ENCODE measurements around the gene LRRFIP2.
"Not testable (repeated sequence)": the region's sequence is repeated elsewhere in the genome, so short reads cannot be mapped to it uniquely, and the experiment has no call there.

Gene LRRFIP2

GRCh38 chr3:37143821-37144220, 30.6 kb downstream of the LRRFIP2 start:
- no peak for DNase-seq (ENCODE audit: low spot score)

DNA sequence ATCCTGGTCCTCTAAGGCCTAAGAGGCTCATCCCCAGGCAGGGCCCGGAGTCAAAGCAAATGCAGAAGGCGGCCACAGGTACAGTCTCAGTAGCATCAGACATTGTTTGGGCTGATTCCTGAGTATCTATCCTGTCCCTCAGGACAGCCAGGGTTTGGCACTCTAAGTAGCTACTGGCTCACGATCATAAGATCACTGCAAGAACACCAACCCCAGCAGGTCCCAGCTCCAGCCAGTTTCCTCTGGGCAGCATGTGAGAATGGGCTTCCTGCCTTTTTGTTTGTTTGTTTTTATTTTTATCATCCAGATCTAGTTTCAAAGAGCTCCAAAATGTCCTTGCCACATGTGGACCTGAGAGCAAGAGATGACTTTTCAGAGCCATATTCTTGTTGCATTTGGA, 32.7 kb downstream of the LRRFIP2 start:
- no peak for DNase-seq (ENCODE audit: low spot score)

- no peak for DNase-seq (ENCODE audit: low spot score)
Measured at GRCh38 chr3:37140899-37141541, 33.4 kb downstream of the LRRFIP2 start.

DNA sequence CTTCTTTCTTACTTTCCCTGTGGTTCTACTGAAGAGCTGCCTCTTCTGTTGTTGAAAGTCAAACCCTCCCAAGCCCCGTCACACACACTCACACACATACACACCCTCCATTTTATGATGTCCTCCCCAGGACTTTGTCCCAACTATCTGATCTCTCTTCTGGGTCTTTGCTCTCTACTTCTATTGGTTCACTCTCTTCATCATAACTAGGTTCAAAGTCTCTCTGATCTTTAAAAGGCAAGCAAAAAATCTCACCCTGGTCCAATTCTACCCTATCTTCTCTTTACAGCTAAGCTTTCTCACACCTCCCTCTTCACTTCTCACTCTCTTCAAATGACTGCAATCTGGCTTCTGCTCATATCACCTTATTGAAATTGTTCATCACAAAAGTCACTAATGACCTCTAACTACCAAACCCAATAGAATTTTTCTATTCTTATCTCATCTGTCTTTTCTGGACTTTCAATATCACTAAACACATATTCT, 34.8 kb downstream of the LRRFIP2 start:
- no peak for DNase-seq (ENCODE audit: low spot score)

DNA sequence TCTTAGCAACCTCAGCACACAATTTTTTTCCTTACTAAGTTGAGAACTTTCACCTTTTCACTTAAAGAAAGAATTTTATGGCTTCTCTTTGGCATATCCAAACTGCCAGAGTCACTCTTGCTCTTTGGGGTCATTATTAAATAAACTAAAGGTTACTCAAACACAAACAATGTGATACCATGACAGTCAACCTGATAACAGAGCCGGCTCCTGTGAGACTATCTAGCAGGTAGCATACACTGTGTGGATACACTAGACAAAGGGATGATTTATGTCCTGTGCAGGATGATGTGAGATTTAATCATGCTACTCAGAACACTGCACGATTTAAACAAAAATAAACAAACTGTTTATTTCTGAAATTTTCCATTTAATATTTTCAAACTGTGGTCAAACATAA, 35.6 kb downstream of the LRRFIP2 start:
- DNase-seq (ENCODE audit: low spot score): no peak

DNA sequence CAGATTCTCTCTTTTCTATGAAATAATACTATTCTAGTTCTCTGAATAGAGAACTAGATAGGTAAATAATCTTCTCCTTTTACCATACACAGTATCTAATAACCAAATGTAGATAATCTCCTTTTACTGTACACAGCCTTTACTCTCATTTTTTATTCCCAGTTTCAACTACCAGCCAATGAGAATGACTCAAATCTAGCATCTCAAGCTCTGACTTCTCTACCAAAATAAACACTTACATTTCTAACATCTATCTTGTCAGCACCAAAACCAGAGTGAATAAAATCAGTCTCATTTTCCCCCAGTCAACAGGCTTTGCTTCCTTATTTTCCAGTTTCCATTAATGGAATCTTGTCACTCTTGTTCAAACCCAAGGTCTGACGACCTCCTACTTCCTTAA, 36.9 kb downstream of the LRRFIP2 start:
- DNase-seq (ENCODE audit: low spot score): no peak

DNA sequence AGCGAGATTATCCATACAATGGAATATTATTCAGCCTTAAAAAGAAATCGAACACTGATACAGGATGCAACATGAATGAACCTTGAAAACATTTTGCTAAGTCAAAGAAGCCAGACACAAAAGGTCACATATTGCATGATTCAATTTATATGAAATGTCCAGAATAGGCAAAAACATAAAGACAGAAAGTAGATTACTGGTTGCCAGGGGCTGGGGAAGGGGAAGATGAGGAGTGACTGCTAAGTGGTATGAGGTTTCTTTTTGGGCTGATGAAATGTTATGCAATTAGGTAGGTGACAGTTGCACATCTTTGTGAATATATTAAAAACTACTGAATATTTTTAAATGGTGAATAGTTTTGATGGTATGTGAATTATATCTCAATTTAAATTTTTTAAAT, 38.3 kb downstream of the LRRFIP2 start:
- DNase-seq (ENCODE audit: low spot score): no peak

DNA sequence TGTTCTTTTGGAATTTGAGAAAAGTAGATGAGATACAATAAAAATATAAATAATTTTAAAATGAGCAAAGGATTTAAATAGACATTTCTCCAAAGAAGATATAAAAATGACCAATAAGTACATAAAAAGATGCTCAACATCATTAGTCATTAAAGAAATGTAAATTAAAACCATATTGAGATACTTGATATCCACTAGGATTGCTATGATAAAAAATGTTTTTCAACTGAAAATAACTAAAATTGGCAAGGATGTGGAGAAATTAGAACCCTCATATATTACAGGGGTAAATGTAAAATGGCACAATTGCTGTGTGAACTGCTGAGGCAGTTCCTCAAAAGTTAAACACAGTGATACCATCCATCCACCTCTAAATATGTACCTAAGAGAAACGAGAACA, 38.8 kb downstream of the LRRFIP2 start:
- no peak for DNase-seq (ENCODE audit: low spot score)

GRCh38 chr3:37132334-37132733, 42.0 kb downstream of the LRRFIP2 start:
- no peak for DNase-seq (ENCODE audit: low spot score)

DNA sequence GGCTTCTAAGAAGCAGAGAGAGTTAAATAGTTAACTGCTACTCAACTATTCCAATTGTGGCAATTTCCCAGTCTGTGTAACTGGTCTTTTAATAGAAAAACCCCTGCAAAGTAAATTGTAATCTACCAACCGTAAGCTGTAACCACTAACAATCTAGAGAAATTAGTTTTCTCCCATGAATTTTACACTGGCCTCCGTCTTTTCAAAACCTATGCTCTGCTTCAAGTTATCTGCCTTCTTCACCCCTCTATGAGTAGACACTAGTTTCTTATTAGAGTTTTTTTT, 42.6 kb downstream of the LRRFIP2 start:
- no peak for DNase-seq (ENCODE audit: low spot score)

DNA sequence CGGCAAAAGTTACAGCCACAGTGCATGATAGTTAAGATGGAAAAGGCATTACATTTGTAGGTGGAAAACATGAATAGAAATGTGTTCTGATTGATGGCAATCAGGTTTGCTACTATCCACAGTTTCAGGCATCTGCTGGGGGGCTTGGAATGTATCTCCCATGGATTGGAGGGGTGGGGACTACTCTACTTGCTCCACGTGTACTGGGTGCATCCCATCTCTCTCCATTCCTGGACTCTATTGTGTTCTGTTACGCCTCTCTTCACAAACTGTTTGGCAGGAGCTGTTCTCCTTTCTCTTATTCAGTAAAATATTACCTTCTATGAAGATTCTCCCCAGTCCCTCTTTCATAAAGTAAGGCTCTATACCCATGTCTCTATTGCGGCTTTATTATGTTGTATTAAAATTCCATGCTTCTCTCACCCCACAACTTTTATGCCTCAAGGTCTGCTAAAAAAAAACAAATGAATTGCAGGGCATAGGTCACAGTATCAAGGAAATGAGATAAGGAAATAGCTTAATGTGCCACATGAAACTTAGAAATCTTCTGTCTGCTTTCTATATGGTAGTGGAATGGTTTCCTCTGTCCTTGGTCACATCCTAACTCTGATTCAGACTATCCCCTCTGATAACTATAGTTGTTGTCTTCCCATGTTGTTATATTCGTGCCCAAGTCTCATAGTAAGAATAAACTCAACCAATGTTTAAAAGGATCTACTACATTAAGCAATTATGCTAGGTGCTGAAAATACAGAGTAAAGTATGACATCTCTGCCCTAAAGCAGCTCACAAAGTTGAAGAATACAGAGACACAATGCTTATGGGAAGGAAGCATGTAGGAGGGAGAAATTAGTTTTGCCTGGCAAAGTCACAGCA, 43.2 kb downstream of the LRRFIP2 start:
- DNase-seq (ENCODE audit: low spot score): no peak

DNA sequence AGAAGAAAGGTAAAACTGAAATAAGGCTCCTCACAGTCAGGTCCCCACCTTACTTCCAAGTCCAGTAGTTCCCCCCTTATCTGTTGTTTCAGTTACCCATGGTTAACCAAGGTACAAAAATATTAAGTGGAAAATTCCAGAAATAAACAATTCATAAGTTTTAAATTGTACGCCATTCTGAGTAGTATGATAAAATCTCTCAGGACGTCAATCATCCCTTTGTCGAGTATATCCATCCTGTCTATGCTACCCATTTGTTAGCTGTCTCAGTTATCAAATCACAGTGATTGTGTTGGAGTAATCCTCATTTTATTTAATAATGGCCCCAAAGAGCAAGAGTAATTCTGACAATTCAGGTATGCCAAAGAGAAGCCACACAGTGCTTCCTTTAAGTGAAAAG, 43.9 kb downstream of the LRRFIP2 start:
- no peak for DNase-seq (ENCODE audit: low spot score)

- DNase-seq (ENCODE audit: low spot score): no peak
Measured at GRCh38 chr3:37129871-37130270, 44.5 kb downstream of the LRRFIP2 start.

DNA sequence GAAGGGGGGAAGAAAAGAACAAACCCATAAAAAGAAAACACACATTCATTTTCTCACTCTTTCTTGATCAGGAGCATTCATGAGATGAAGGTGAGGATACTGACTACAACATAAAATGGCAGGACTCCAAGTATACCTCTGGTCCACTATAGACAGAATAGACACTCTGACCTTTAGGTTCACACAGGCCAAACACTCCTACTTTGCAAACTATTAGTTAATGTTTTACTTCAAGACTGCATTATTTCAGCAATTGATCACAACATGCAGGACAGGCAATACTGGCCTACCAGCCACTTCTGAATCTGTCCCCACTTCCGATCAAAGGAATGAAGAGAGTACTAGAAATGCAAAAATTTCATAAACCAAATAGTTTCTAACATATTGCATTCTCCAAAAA, 47.0 kb downstream of the LRRFIP2 start:
- no peak for DNase-seq (ENCODE audit: low spot score)

DNA sequence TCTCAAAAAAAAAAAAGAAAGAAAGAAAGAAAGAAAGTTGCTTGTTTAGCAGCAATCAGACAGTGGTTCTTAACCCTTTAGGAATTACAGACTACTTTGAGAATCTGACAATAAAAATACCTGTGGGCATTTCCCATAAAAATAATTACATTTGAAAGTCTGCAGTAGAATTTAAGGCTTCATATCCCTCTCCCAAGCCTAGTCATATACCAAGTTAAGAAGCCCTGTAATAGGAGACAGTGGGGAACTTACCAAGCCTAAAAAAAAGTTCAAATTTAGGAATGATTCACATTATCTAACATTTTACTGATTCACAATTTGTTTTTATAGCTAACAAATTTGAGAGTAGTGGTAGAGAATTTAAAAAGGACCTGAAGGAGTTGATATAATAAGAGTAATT, 47.5 kb downstream of the LRRFIP2 start:
- DNase-seq (ENCODE audit: low spot score): no peak

DNA sequence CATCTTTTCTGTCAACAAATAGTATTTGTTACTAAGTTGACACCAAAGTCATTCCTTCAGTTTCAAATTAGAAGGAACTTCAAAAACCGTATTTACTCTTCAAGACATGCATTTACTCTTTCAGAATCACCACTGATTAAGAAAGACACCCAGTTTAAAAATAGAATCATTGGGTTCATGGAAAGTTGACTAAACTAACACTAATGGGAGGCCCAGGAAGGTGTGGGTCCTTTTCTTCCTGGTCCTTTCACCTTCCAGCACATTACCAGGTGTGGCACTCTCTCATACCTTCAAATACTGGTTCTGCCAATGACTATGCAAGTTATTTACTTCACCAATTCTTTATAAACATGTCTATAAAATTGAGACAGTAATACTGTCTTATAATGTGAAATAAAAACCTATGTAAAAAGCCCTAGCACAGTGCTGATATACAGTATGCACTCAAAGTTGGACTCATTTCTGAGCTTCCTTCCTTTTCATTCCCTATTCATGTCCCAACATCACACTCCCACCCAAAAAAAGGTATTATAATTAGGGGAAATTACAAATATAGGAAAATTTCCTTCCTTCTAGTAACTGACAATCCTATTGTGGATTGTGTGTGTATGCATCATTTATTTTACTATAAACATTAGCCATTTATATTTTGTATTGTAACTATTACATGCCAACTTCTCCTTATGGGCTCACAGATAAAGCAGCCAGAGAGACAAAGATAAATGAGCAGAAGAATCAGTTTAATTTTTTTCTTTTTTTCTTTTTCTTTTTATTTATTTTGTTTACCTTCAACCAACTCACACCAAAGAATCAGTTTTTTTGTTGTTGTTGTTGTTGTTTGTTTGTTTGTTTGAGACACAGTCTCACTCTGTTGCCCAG, 48.9 kb downstream of the LRRFIP2 start:
- no peak for DNase-seq (ENCODE audit: low spot score)

DNA sequence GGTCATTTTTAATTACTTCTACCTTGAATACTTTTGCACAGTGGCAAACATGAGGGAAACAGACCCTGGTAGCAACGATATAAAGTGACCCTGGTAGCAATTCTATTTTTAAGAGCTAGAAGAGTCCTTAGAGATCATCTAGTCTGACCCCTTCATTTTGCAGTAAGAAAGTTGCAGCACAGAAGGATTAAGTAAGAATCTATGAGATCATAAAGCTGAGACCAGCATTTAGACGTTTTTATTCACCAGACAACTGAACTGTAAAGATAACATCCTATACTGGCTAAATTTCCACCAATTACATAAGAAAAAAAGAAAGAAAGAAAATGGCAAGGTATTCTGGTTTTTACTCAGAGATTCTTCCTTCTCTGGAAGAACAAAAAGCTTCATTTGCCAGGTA, 49.9 kb downstream of the LRRFIP2 start:
- no peak for DNase-seq (ENCODE audit: low spot score)

GRCh38 chr3:37123292-37123691, 51.1 kb downstream of the LRRFIP2 start:
- no peak for DNase-seq (ENCODE audit: low spot score)

DNA sequence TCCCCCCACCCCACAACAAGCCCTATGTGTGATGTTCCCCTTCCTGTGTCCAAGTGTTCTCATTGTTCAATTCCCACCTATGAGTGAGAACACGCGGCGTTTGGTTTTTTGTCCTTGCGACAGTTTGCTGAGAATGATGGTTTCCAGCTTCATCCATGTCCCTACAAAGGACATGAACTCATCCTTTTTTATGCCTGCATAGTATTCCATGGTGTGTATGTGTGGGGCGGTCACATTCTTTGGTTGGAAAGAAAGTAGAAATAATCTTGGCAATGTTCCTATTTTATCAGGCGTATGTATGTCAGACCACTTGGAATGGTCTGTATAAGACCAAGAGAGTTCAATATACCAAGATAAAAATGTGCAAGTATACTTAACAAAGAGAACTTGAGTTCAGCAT, 52.3 kb downstream of the LRRFIP2 start:
- not testable (repeated sequence) for DNase-seq (ENCODE audit: low spot score)

DNA sequence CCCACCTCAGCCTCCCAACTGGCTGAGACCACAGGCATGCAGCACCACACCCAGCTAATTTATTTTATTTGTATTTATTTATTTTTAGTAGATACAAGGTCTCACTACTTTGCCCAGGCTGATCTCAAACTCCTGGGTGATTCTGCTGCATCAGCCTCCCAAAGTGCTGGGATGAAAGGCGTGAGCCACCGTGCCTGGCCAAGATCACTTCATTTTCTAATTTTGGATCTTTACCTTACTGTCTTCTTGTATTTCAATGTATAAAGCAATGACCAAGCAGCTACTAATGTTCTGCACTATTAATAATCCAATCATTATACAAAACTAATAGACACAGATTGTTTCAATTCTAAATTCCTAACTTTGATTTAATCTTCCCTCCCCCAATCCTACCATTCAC, 56.2 kb downstream of the LRRFIP2 start:
- no peak for DNase-seq (ENCODE audit: low spot score)

- no peak for DNase-seq (ENCODE audit: low spot score)
Measured at GRCh38 chr3:37117548-37117947, 56.8 kb downstream of the LRRFIP2 start.

GRCh38 chr3:37116998-37117397, 57.4 kb downstream of the LRRFIP2 start:
- no peak for DNase-seq (ENCODE audit: low spot score)

- no peak for DNase-seq (ENCODE audit: low spot score)
Measured at GRCh38 chr3:37115446-37115845, 58.9 kb downstream of the LRRFIP2 start.

All from AG20443 (cell line).